ENCODE results near the gene F7. TPM values are rescaled to one million over a fixed set of nuclear protein-coding genes. Genes with fewer than 3 reads are reported as not detected.
"Not testable (repeated sequence)": the region's sequence is repeated elsewhere in the genome, so short reads cannot be mapped to it uniquely, and the experiment has no call there.

Gene F7
- total RNA-seq: 0.85 TPM

DNA sequence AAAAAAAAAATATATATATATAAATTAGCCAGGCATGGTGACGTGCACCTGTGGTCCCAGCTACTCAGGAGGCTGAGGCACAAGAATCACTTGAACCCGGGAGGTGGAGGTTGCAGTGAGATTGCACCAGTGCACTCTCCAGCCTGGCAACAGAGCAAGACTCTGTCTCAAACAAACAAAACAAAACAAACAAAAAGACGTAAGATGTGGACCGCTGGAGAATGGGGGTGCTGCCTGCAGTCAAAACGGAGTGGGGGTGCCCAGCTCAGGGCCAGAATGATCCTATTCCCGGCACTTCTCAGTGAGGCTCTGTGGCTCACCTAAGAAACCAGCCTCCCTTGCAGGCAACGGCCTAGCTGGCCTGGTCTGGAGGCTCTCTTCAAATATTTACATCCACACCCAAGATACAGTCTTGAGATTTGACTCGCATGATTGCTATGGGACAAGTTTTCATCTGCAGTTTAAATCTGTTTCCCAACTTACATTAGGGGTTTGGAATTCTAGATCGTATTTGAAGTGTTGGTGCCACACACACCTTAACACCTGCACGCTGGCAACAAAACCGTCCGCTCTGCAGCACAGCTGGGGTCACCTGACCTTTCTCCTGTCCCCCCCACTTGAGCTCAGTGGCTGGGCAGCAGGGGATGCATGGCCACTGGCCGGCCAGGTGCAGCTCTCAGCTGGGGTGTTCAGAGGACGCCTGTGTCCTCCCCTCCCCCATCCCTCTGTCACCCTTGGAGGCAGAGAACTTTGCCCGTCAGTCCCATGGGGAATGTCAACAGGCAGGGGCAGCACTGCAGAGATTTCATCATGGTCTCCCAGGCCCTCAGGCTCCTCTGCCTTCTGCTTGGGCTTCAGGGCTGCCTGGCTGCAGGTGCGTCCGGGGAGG lies at the start of gene F7:
TSS of gene F7 (plus strand) at position 760 of the 889 bp plus-strand sequence. CDS start at position 811, 51 bp downstream.
- no peak for DNase-seq (ENCODE audit: low spot score in 2 of 2)
- intact Hi-C loops (cut with DNase I): no loop called here
- no peaks in the 10 kb centered on the region for H3K9me3 ChIP-seq
- H3K4me3 ChIP-seq: no peak within 1 kb of the TSS
- TF ChIP-seq CTCF (IDR thresholded peaks at IDR 0.05): no peak
- H3K4me1 ChIP-seq: peaks cover 3% of the 10 kb centered on the region in 2 donors
- H3K27ac ChIP-seq: no peak within 1 kb of the TSS
- H3K36me3 ChIP-seq: no peaks in the 10 kb centered on the region
- peaks cover 5% of the 10 kb centered on the region for H3K27me3 ChIP-seq

DNA sequence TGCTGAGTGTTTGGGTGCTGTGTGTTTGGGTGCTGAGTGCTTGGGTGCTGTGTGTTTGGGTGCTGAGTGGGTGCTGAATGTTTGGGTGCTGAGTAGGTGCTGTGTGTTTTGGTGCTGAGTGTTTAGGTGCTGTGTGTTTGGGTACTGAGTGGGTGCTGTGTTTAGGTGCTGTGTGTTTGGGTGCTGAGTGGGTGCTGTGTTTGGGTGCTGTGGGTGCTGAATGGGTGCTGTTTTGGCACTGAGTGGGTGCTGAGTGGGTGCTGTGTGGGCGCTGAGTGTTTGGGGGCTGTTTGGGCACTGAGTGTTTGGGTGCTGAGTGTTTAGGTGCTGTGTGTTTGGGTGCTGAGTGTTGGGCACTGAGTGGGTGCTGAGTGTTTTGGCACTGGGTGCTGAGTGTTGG lies 48.5 kb upstream of the F7 start:
- no peaks in the 10 kb centered on the region for H3K27me3 ChIP-seq
- no peak for DNase-seq (ENCODE audit: low spot score in 2 of 2)

DNA sequence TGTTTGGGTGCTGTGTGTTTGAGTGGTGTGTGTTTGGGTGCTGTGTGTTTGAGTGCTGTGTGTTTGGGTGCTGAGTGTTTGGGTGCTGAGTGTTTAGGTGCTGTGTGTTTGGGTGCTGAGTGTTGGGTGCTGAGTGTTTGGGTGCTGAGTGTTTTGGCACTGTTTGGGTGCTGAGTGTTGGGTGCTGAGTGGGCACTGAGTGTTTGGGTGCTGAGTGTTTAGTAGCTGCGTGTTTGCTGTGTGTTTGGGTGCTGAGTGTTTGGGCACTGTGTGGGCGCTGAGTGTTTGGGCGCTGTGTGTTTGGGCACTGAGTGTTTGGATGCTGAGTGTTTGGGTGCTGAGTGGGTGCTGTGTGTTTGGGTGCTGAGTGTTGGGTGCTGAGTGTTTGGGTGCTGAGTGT lies 48.0 kb upstream of the F7 start:
- H3K36me3 ChIP-seq; H3K27ac ChIP-seq; H3K9me3 ChIP-seq; intact Hi-C loops (cut with DNase I); H3K27me3 ChIP-seq; H3K4me3 ChIP-seq; H3K4me1 ChIP-seq; DNase-seq (ENCODE audit: low spot score in 2 of 2): not testable (repeated sequence)

More for the DNA sequence above, 48.5 kb upstream of the F7 start:
- Histone ChIP-seq H3K4me3 (no peak overlapping the region), H3K9me3 (no peaks in the 10 kb centered on the region), H3K4me1 (no peaks in the 10 kb centered on the region), H3K27ac (no peak overlapping the region), H3K36me3 (no peaks in the 10 kb centered on the region)
- intact Hi-C loops (cut with DNase I): no loop called here
- no peak for TF ChIP-seq CTCF (IDR thresholded peaks at IDR 0.05)

DNA sequence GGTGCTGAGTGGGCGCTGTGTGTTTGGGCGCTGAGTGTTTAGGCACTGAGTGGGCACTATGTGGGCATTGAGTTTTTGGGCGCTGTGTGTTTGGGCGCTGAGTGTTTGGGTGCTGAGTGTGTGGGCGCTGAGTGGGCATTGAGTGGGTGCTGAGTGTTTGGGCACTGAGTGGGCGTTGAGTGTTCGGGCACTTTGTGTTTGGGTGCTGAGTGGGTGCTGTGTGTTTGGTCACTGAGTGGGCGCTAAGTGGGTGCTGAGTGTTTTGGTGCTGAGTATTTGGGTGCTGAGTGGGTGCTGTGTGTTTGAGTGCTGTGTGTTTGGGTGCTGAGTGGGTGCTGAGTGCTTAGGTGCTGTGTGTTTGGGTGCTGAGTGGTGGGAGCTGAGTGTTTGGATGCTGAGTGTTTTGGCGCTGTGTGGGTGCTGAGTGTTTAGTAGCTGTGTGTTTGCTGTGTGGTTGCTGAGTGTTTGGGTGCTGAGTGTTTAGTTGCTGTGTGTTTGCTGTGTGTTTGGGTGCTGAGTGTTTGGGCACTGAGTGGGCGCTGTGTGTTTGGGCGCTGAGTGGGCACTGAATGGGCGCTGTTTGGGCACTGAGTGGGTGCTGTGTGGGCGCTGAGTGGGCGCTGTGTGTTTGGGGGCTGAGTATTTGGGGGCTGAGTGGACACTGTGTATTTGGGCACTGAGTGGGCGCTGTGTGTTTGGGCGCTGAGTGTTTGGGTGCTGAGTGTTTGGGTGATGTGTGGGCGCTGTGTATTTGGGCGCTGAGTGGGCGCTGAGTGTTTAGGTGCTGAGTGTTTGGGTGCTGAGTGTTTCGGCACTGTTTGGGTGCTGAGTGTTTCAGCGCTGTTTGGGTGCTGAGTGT lies 47.2 kb upstream of the F7 start:
- no peak overlapping the region for H3K4me3 ChIP-seq
- H3K27ac ChIP-seq: no peak overlapping the region
- H3K36me3 ChIP-seq: no peaks in the 10 kb centered on the region
- no peaks in the 10 kb centered on the region for H3K4me1 ChIP-seq
- no peak for DNase-seq (ENCODE audit: low spot score in 2 of 2)
- intact Hi-C loops (cut with DNase I): no loop called here
- TF ChIP-seq CTCF (IDR thresholded peaks at IDR 0.05): no peak
- H3K9me3 ChIP-seq: no peaks in the 10 kb centered on the region
- H3K27me3 ChIP-seq: no peaks in the 10 kb centered on the region

- H3K4me3 ChIP-seq: no peak overlapping the region
- H3K4me1 ChIP-seq: no peaks in the 10 kb centered on the region
- H3K27me3 ChIP-seq: no peaks in the 10 kb centered on the region
- no peak for TF ChIP-seq CTCF (IDR thresholded peaks at IDR 0.05)
- no peaks in the 10 kb centered on the region for H3K9me3 ChIP-seq
- intact Hi-C loops (cut with DNase I): no loop called here
- H3K36me3 ChIP-seq: no peaks in the 10 kb centered on the region
- no peak overlapping the region for H3K27ac ChIP-seq
- no peak for DNase-seq (ENCODE audit: low spot score in 2 of 2)
These were observed 46.4 kb upstream of the F7 start for GRCh38 chr13:113058988-113059850.
